Trophoblast cell (in vitro differentiated cells and primary cell): ENCODE data around the gene LRMDA.

Experiments
- DNase-seq, 2 donors: peaks; one replicate each; pipeline ENCODE4 v3.0.0-alpha.2; 2016
- H2AFZ ChIP-seq: 2 replicates; pipeline ENCODE4 v1.6.1; 2013; ENCODE audit warnings: low read length, moderate library complexity, mild to moderate bottlenecking; ENCODE audit not compliant: insufficient read depth, poor library complexity
- H2AK5ac ChIP-seq: 2 replicates; pipeline ENCODE4 v1.6.1; 2013; ENCODE audit warnings: mild to moderate bottlenecking, low read length
- H2BK120ac ChIP-seq: 2 replicates; pipeline ENCODE4 v1.6.1; 2013; ENCODE audit warnings: low read length, mild to moderate bottlenecking, moderate library complexity; ENCODE audit not compliant: insufficient read depth, poor library complexity
- H2BK12ac ChIP-seq: 2 replicates; pipeline ENCODE4 v1.6.1; 2013; ENCODE audit warnings: mild to moderate bottlenecking, low read length, moderate library complexity
- H2BK5ac ChIP-seq: 2 replicates; pipeline ENCODE4 v1.6.1; 2013; ENCODE audit warnings: low read length, low read depth, moderate library complexity, mild to moderate bottlenecking; ENCODE audit not compliant: poor library complexity
- H3K14ac ChIP-seq: 2 replicates; pipeline ENCODE4 v1.6.1; 2013; ENCODE audit warnings: mild to moderate bottlenecking, low read length
- H3K18ac ChIP-seq: 2 replicates; pipeline ENCODE4 v1.6.1; 2013; ENCODE audit warnings: mild to moderate bottlenecking, low read length
- H3K23ac ChIP-seq: 2 replicates; pipeline ENCODE4 v1.6.1; 2013; ENCODE audit warnings: low read length
- H3K27ac ChIP-seq: 2 replicates; pipeline ENCODE4 v1.5.1; 2013; ENCODE audit warnings: low read depth, mild to moderate bottlenecking, inconsistent platforms, low read length, moderate library complexity
- H3K27me3 ChIP-seq: 2 replicates; pipeline ENCODE4 v1.6.1; 2013; ENCODE audit warnings: inconsistent platforms, mild to moderate bottlenecking, low read length, moderate library complexity; ENCODE audit not compliant: insufficient read depth
- H3K36me3 ChIP-seq, 2 experiments: 1 replicate in 1 of 2; 2 replicates in 1 of 2; pipeline ENCODE4 v1.6.1; 2013; ENCODE audit warnings: low read length in 2 of 2, mild to moderate bottlenecking in 2 of 2, moderate library complexity in 1 of 2; ENCODE audit not compliant: insufficient read depth in 2 of 2, control insufficient read depth in 1 of 2
- H3K4ac ChIP-seq: 2 replicates; pipeline ENCODE4 v1.6.1; 2013; ENCODE audit warnings: low read depth, mild to moderate bottlenecking, low read length, moderate library complexity
- H3K4me1 ChIP-seq, 2 experiments: 1 replicate in 1 of 2; 2 replicates in 1 of 2; pipeline ENCODE4 v1.6.1; 2013; ENCODE audit warnings: low read length in 2 of 2, mild to moderate bottlenecking in 2 of 2, moderate library complexity in 1 of 2; ENCODE audit not compliant: insufficient read depth in 2 of 2, control insufficient read depth in 1 of 2
- H3K4me2 ChIP-seq: 2 replicates; pipeline ENCODE4 v1.6.1; 2013; ENCODE audit warnings: inconsistent platforms, mild to moderate bottlenecking, low read length, moderate library complexity
- H3K4me3 ChIP-seq: 2 replicates; pipeline ENCODE4 v1.5.1; 2013; ENCODE audit warnings: mild to moderate bottlenecking, low read depth, low read length, inconsistent platforms
- H3K79me1 ChIP-seq: one replicate; pipeline ENCODE4 v1.6.1; 2013; ENCODE audit warnings: low read length
- H3K79me2 ChIP-seq: 2 replicates; pipeline ENCODE4 v1.6.1; 2013; ENCODE audit warnings: low read length, mild to moderate bottlenecking; ENCODE audit not compliant: control insufficient read depth, insufficient read depth, poor library complexity
- H3K9ac ChIP-seq: 2 replicates; pipeline ENCODE4 v1.6.1; 2013; ENCODE audit warnings: mild to moderate bottlenecking, low read length
- H3K9me3 ChIP-seq: 2 replicates; pipeline ENCODE4 v1.6.1; 2013; ENCODE audit warnings: low read depth, mild to moderate bottlenecking, control low read depth, inconsistent platforms, low read length; ENCODE audit not compliant: insufficient read depth
- H4K12ac ChIP-seq: 2 replicates; pipeline ENCODE4 v1.6.1; 2013; ENCODE audit warnings: low read depth, mild to moderate bottlenecking, low read length, moderate library complexity
- H4K8ac ChIP-seq: 2 replicates; pipeline ENCODE4 v1.6.1; 2013; ENCODE audit warnings: low read depth, mild to moderate bottlenecking, low read length, moderate library complexity
- H4K91ac ChIP-seq: one replicate; pipeline ENCODE4 v1.6.1; 2013; ENCODE audit warnings: low read depth, mild to moderate bottlenecking, low read length, moderate library complexity
- WGBS: extraction: QIAGEN DNeasy Blood & Tissue Kit; methylation state at CpG from one replicate; pipeline ENCODE4 v1.1.7; 2013; ENCODE audit warnings: missing lambda C conversion rate; ENCODE audit not compliant: insufficient read length, insufficient coverage; ENCODE audit errors: extremely low coverage; 5-methylcytosine and 5-hydroxymethylcytosine counted together

The LRMDA gene

DNA sequence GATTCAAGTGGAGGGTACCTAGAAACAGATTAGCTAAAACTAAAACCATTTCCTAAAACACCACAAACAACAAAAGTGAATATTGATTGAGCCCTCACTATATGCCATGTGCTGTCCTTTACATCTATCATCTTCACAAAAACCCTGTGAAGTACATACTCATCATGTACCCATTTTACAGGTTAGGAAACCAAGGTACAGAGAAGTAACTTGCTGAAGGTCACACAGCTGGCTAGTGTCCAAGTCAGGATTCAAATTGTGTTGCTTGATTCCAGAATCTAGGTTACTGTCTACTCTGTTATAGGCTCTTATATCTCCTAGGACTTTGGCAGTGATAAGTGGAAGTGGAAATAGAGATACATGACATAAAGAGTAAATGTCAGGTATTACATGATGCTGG, 463.8 kb downstream of the LRMDA start:
- Histone ChIP-seq H3K4ac (no peak overlapping the region), H3K9ac (no peak overlapping the region), H4K12ac (no peak overlapping the region), H2AFZ (no peak overlapping the region), H3K14ac (no peak overlapping the region), H2AK5ac (no peak overlapping the region), H4K91ac (no peak overlapping the region), H3K79me1 (no peaks in the 10 kb centered on the region), H3K23ac (no peak overlapping the region), H3K9me3 (no peaks in the 10 kb centered on the region), H2BK5ac (no peak overlapping the region), H2BK120ac (no peak overlapping the region), H3K36me3 (no peaks in the 10 kb centered on the region), H3K4me1 (no peaks in the 10 kb centered on the region), H3K27me3 (peaks cover 2% of the 10 kb centered on the region), H2BK12ac (no peak overlapping the region), H3K4me3 (no peak overlapping the region), H3K79me2 (no peaks in the 10 kb centered on the region), H3K4me2 (no peak overlapping the region), H4K8ac (no peak overlapping the region), H3K27ac (no peak overlapping the region), H3K18ac (no peak overlapping the region)
- DNase-seq, result no peak

DNA sequence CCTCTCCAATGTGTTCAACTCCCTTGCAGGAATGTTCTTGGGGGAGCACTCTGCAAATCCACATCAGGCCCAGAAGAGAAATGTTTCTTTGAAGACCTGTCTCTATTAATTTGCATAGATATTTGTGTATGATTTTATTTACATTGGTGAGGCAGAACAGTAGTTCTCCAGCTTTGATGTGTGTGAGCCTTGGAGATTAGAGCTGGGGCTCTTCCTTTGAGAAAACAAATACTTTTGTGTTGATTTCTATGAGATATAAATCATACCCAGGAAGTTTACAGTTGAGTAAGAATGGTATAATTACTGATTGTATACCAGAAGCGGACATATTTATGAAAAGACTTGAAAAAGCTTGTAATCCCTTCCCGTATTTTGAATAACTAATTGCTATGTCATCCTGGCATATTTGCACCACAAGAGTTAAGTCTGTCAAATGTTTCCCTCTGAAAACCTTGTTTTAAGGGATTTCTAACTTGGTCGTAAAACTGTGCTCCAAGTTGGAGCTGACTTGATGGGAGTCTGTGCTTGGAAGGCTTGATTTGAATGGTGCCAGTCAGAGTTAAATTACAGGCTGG, 468.5 kb downstream of the LRMDA start:
- Histone ChIP-seq H2BK120ac (no peak overlapping the region), H2AK5ac (no peak overlapping the region), H3K79me1 (no peaks in the 10 kb centered on the region), H3K27ac (no peak overlapping the region), H3K4me1 (no peaks in the 10 kb centered on the region), H3K14ac (no peak overlapping the region), H3K4me2 (no peak overlapping the region), H2AFZ (no peak overlapping the region), H3K36me3 (no peaks in the 10 kb centered on the region), H3K27me3 (peaks cover 2% of the 10 kb centered on the region), H4K12ac (no peak overlapping the region), H4K8ac (no peak overlapping the region), H2BK5ac (no peak overlapping the region), H3K4me3 (no peak overlapping the region), H3K79me2 (no peaks in the 10 kb centered on the region), H3K9ac (no peak overlapping the region), H3K4ac (no peak overlapping the region), H3K18ac (no peak overlapping the region), H2BK12ac (no peak overlapping the region), H3K23ac (no peak overlapping the region), H4K91ac (no peak overlapping the region), H3K9me3 (no peaks in the 10 kb centered on the region)
- WGBS, result no CpG with 5 or more reads among the region's 3 CpGs
- DNase-seq, result no peak

DNA sequence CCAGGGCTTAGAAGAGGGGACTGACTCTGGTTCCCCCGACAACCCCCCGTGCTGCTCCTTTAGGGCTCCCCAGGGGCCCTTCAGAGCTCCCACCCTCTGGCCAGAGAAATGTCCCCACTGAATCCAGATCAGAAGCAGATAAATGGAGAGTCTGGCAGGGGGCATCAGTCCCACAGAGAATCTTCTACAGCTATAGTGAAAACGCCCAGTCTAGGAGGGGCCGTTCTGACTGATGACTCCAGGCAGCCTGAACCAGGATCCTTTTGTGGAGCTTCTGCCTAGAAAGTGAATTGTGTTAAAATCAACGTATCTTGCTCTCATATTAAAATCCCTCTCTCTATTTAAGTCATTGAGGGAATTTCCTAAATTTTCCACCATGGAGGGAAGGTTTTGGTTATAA, 471.4 kb downstream of the LRMDA start:
- no peak overlapping the region for H4K91ac ChIP-seq
- H3K9me3 ChIP-seq, result no peaks in the 10 kb centered on the region
- H2BK12ac ChIP-seq, result no peak overlapping the region
- no peak overlapping the region for H3K27ac ChIP-seq
- peaks cover 2% of the 10 kb centered on the region for H3K27me3 ChIP-seq
- H3K4me2 ChIP-seq, result no peak overlapping the region
- no peak overlapping the region for H3K9ac ChIP-seq
- H2AK5ac ChIP-seq, result no peak overlapping the region
- H3K4ac ChIP-seq, result no peak overlapping the region
- no peak overlapping the region for H3K4me3 ChIP-seq
- no CpG with 5 or more reads among the region's 5 CpGs for WGBS
- no peak overlapping the region for H4K12ac ChIP-seq
- no peak overlapping the region for H3K14ac ChIP-seq
- no peak overlapping the region for H3K18ac ChIP-seq
- DNase-seq, result no peak
- no peak overlapping the region for H2AFZ ChIP-seq
- no peaks in the 10 kb centered on the region for H3K79me1 ChIP-seq
- no peak overlapping the region for H2BK120ac ChIP-seq
- no peak overlapping the region for H2BK5ac ChIP-seq
- H4K8ac ChIP-seq, result no peak overlapping the region
- no peak overlapping the region for H3K23ac ChIP-seq
- no peaks in the 10 kb centered on the region for H3K79me2 ChIP-seq
- no peaks in the 10 kb centered on the region for H3K4me1 ChIP-seq
- no peaks in the 10 kb centered on the region for H3K36me3 ChIP-seq

DNA sequence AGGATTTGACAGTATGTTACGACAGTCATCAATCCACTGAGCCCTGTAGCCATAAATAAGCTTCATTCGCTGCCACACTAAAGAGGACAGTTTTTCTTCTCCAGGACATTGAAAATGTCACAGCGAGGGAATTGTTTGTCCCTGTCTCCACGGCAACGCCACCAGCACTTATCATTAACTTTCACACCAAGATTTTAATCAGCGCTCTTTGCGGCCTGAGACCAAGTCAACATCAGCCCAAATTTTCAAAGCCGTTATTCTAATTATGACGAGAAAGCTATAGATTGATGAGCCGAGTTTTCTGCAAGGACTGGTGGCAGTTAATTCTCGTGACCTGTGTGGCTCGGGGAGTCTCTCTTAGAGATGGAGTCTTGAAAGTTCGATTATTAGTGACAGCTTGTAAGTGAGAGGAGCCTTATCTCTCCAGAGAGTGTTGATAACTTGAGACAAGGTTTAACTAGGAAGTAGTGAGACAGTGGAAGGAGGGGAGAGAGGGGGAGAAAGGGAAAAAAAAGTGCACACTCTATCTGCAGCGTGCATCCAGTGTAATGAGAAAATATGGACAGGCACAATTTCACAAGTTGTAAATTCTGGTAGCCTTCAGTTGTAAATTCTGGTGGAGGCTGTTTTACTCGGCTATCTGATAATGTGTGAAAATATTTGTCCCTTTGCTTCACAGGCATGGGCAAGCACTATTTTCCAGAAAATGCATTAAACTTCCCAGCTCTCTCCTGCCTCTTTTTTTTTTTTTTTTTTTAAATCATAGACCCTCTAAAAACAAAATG, 473.3 kb downstream of the LRMDA start:
- no peak overlapping the region for H2BK5ac ChIP-seq
- WGBS, result no CpG with 5 or more reads among the region's 15 CpGs
- no peaks in the 10 kb centered on the region for H3K36me3 ChIP-seq
- DNase-seq, result peak in 1 of 2 donors; percentile 55
- no peak overlapping the region for H3K27ac ChIP-seq
- no peak overlapping the region for H4K12ac ChIP-seq
- no peak overlapping the region for H3K18ac ChIP-seq
- H3K4me3 ChIP-seq, result no peak overlapping the region
- no peak overlapping the region for H3K9ac ChIP-seq
- H3K9me3 ChIP-seq, result no peaks in the 10 kb centered on the region
- H3K27me3 ChIP-seq, result no peaks in the 10 kb centered on the region
- H3K79me1 ChIP-seq, result no peaks in the 10 kb centered on the region
- H3K14ac ChIP-seq, result no peak overlapping the region
- no peaks in the 10 kb centered on the region for H3K4me1 ChIP-seq
- no peaks in the 10 kb centered on the region for H3K79me2 ChIP-seq
- H3K23ac ChIP-seq, result no peak overlapping the region
- H4K91ac ChIP-seq, result no peak overlapping the region
- H2AFZ ChIP-seq, result no peak overlapping the region
- no peak overlapping the region for H2AK5ac ChIP-seq
- H2BK120ac ChIP-seq, result no peak overlapping the region
- no peak overlapping the region for H3K4ac ChIP-seq
- no peak overlapping the region for H3K4me2 ChIP-seq
- no peak overlapping the region for H4K8ac ChIP-seq
- H2BK12ac ChIP-seq, result no peak overlapping the region
